ENCODE measurements around the gene PRKCA.

PRKCA gene

GRCh38 chr17:66524877-66525276, 222.5 kb downstream of the PRKCA start:
- no peaks in the 10 kb centered on the region for H3K36me3 ChIP-seq (replicated peaks; ENCODE audit: low read depth, low read length)
- TF ChIP-seq CTCF (IDR thresholded peaks at IDR 0.05; ENCODE audit: low read depth, low read length), result no peak
- TF ChIP-seq EZH2phosphoT487 (IDR thresholded peaks at IDR 0.05; ENCODE audit: low read depth), result no peak
- no peaks in the 10 kb centered on the region for H3K79me2 ChIP-seq (ENCODE audit: low read length)
- no peak overlapping the region for H2AFZ ChIP-seq (ENCODE audit: low read depth, low read length)
- no peak overlapping the region for H3K4me2 ChIP-seq (ENCODE audit: low read length)
- no peak overlapping the region for H3K9ac ChIP-seq (ENCODE audit: low read length)
- H3K4me1 ChIP-seq (ENCODE audit: low read length), result peaks cover 5% of the 10 kb centered on the region; the same call in 1 of the 2 replicates
- H3K9me3 ChIP-seq (ENCODE audit: insufficient read depth, low read length), result no peaks in the 10 kb centered on the region
- peaks cover 4% of the 10 kb centered on the region; the same call in 1 of the 2 replicates for H3K27me3 ChIP-seq (ENCODE audit: low read depth, low read length)
- no peak overlapping the region for H3K4me3 ChIP-seq (ENCODE audit: low read length)
- H3K27ac ChIP-seq (ENCODE audit: low read length), result no peak overlapping the region
- H4K20me1 ChIP-seq (ENCODE audit: insufficient read depth, low read length), result no peaks in the 10 kb centered on the region

- Histone ChIP-seq H3K27ac (ENCODE audit: low read length) (no peak overlapping the region), H3K79me2 (ENCODE audit: low read length) (no peaks in the 10 kb centered on the region), H3K9ac (ENCODE audit: low read length) (no peak overlapping the region), H3K4me1 (ENCODE audit: low read length) (peaks cover 5% of the 10 kb centered on the region; the same call in 1 of the 2 replicates), H4K20me1 (ENCODE audit: insufficient read depth, low read length) (no peaks in the 10 kb centered on the region), H3K27me3 (ENCODE audit: low read depth, low read length) (peaks cover 4% of the 10 kb centered on the region; the same call in 1 of the 2 replicates), H3K9me3 (ENCODE audit: insufficient read depth, low read length) (no peaks in the 10 kb centered on the region), H3K4me2 (ENCODE audit: low read length) (no peak overlapping the region), H2AFZ (ENCODE audit: low read depth, low read length) (no peak overlapping the region), H3K36me3 (replicated peaks; ENCODE audit: low read depth, low read length) (no peaks in the 10 kb centered on the region), H3K4me3 (ENCODE audit: low read length) (no peak overlapping the region)
- TF ChIP-seq CTCF (IDR thresholded peaks at IDR 0.05; ENCODE audit: low read depth, low read length) (no peak), EZH2phosphoT487 (IDR thresholded peaks at IDR 0.05; ENCODE audit: low read depth) (no peak)
Observed at GRCh38 chr17:66525338-66525737, 222.9 kb downstream of the PRKCA start.

- H3K9ac ChIP-seq (ENCODE audit: low read length), result no peak overlapping the region
- peaks cover 4% of the 10 kb centered on the region; the same call in 1 of the 2 replicates for H3K27me3 ChIP-seq (ENCODE audit: low read depth, low read length)
- no peak overlapping the region for H3K27ac ChIP-seq (ENCODE audit: low read length)
- no peaks in the 10 kb centered on the region for H3K36me3 ChIP-seq (replicated peaks; ENCODE audit: low read depth, low read length)
- H3K9me3 ChIP-seq (ENCODE audit: insufficient read depth, low read length), result no peaks in the 10 kb centered on the region
- no peaks in the 10 kb centered on the region for H3K79me2 ChIP-seq (ENCODE audit: low read length)
- peaks cover 5% of the 10 kb centered on the region; the same call in 1 of the 2 replicates for H3K4me1 ChIP-seq (ENCODE audit: low read length)
- TF ChIP-seq CTCF (IDR thresholded peaks at IDR 0.05; ENCODE audit: low read depth, low read length) (no peak), EZH2phosphoT487 (IDR thresholded peaks at IDR 0.05; ENCODE audit: low read depth) (no peak)
- H3K4me3 ChIP-seq (ENCODE audit: low read length), result no peak overlapping the region
- no peaks in the 10 kb centered on the region for H4K20me1 ChIP-seq (ENCODE audit: insufficient read depth, low read length)
- no peak overlapping the region for H3K4me2 ChIP-seq (ENCODE audit: low read length)
- H2AFZ ChIP-seq (ENCODE audit: low read depth, low read length), result no peak overlapping the region
Observed at GRCh38 chr17:66526827-66527226, 224.4 kb downstream of the PRKCA start.

- H3K36me3 ChIP-seq (replicated peaks; ENCODE audit: low read depth, low read length), result no peaks in the 10 kb centered on the region
- no peaks in the 10 kb centered on the region for H3K9me3 ChIP-seq (ENCODE audit: insufficient read depth, low read length)
- H3K4me2 ChIP-seq (ENCODE audit: low read length), result no peak overlapping the region
- H3K79me2 ChIP-seq (ENCODE audit: low read length), result no peaks in the 10 kb centered on the region
- TF ChIP-seq CTCF (IDR thresholded peaks at IDR 0.05; ENCODE audit: low read depth, low read length) (no peak), EZH2phosphoT487 (IDR thresholded peaks at IDR 0.05; ENCODE audit: low read depth) (no peak)
- H3K27ac ChIP-seq (ENCODE audit: low read length), result no peak overlapping the region
- no peaks in the 10 kb centered on the region for H3K27me3 ChIP-seq (ENCODE audit: low read depth, low read length)
- H4K20me1 ChIP-seq (ENCODE audit: insufficient read depth, low read length), result no peaks in the 10 kb centered on the region
- no peak overlapping the region for H3K4me3 ChIP-seq (ENCODE audit: low read length)
- H3K4me1 ChIP-seq (ENCODE audit: low read length), result peaks cover 5% of the 10 kb centered on the region; the same call in 1 of the 2 replicates
- no peak overlapping the region for H3K9ac ChIP-seq (ENCODE audit: low read length)
- no peak overlapping the region for H2AFZ ChIP-seq (ENCODE audit: low read depth, low read length)
Observed at GRCh38 chr17:66527335-66527734, 224.9 kb downstream of the PRKCA start.
